Endothelial cell (in vitro differentiated cells): Measurements from ENCODE around the gene RBM15. TPM values are rescaled to one million over a fixed set of nuclear protein-coding genes. Genes with fewer than 3 reads are reported as not detected.

Source experiments
- DNase-seq: peaks from one replicate; pipeline ENCODE4 v3.0.0; 2021; ENCODE audit warnings: low spot score
- H3K27ac Mint-ChIP-seq: one replicate; pipeline ENCODE4 v1.8.0; 2021; ENCODE audit warnings: mixed read lengths, inconsistent platforms; ENCODE audit not compliant: unreplicated experiment
- H3K27me3 Mint-ChIP-seq: one replicate; pipeline ENCODE4 v1.8.0; 2021; ENCODE audit warnings: mild to moderate bottlenecking, moderate library complexity, mixed read lengths, inconsistent platforms; ENCODE audit not compliant: unreplicated experiment
- H3K36me3 Mint-ChIP-seq: one replicate; pipeline ENCODE4 v1.8.0; 2021; ENCODE audit warnings: mild to moderate bottlenecking, low read depth, mixed read lengths, inconsistent platforms; ENCODE audit not compliant: unreplicated experiment
- H3K4me1 Mint-ChIP-seq: one replicate; pipeline ENCODE4 v1.8.0; 2021; ENCODE audit warnings: mild to moderate bottlenecking, mixed read lengths, inconsistent platforms; ENCODE audit not compliant: unreplicated experiment
- H3K4me3 Mint-ChIP-seq: one replicate; pipeline ENCODE4 v1.8.0; 2021; ENCODE audit warnings: mild to moderate bottlenecking, mixed read lengths, inconsistent platforms; ENCODE audit not compliant: unreplicated experiment
- H3K9me3 Mint-ChIP-seq: one replicate; pipeline ENCODE4 v1.8.0; 2021; ENCODE audit warnings: mixed read lengths, inconsistent platforms; ENCODE audit not compliant: unreplicated experiment
- total RNA-seq: library from RNA; stranded (reverse); fragmentation: NEBNext Ultra II Directional; extraction: Animal tissue kit (Norgen Biotek cat#: 25700); gene quantifications from one replicate; pipeline ENCODE4 v1.2.1, GENCODE V29; 2021; ENCODE audit not compliant: unreplicated experiment
- TF ChIP-seq, protein P1 (sequence below): fragments of 200-600 bp; sonication (generic); IDR thresholded peaks from one replicate; pipeline ENCODE4 v1.5.0; 2021; ENCODE audit warnings: antibody characterized with exemption; ENCODE audit not compliant: unreplicated experiment

Gene RBM15
- total RNA-seq, 1 donor from 2014 or later, result 27.6 TPM

GRCh38 chr1:110294308-110294707 is 44.9 kb upstream of the RBM15 start:
- no peaks in the 10 kb centered on the region for H3K36me3 Mint-ChIP-seq
- no peak overlapping the region for H3K27ac Mint-ChIP-seq
- H3K4me3 Mint-ChIP-seq, result no peak overlapping the region
- H3K4me1 Mint-ChIP-seq, result peaks cover 27% of the 10 kb centered on the region
- TF ChIP-seq, protein P1, sequence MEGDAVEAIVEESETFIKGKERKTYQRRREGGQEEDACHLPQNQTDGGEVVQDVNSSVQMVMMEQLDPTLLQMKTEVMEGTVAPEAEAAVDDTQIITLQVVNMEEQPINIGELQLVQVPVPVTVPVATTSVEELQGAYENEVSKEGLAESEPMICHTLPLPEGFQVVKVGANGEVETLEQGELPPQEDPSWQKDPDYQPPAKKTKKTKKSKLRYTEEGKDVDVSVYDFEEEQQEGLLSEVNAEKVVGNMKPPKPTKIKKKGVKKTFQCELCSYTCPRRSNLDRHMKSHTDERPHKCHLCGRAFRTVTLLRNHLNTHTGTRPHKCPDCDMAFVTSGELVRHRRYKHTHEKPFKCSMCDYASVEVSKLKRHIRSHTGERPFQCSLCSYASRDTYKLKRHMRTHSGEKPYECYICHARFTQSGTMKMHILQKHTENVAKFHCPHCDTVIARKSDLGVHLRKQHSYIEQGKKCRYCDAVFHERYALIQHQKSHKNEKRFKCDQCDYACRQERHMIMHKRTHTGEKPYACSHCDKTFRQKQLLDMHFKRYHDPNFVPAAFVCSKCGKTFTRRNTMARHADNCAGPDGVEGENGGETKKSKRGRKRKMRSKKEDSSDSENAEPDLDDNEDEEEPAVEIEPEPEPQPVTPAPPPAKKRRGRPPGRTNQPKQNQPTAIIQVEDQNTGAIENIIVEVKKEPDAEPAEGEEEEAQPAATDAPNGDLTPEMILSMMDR, result no peak
- H3K9me3 Mint-ChIP-seq, result no peaks in the 10 kb centered on the region
- peaks cover 2% of the 10 kb centered on the region for H3K27me3 Mint-ChIP-seq
- no peak for DNase-seq

DNA sequence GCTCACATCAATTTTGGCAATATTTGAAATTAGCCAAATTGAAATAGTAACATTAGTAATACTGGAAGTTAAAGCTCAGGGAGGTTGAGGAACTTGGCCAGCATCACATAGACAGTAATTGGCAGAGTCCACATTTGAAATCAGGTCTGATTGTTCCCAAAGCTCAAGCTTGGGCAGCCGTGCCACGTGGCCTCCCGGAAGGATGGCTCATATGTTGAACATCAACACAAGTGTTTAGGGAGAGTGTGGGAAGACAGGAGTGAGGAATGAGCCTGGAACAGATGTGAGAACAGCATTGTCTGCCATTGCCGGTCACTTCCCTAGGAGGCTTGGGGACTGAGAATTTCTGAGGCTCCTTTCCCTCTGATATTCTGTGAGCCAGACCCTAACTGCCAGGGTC is 40.2 kb upstream of the RBM15 start:
- peaks cover 5% of the 10 kb centered on the region for H3K36me3 Mint-ChIP-seq
- H3K27ac Mint-ChIP-seq, result no peak overlapping the region
- TF ChIP-seq, protein P1, result no peak
- no peak overlapping the region for H3K4me3 Mint-ChIP-seq
- peaks cover 9% of the 10 kb centered on the region for H3K4me1 Mint-ChIP-seq
- no peak for DNase-seq
- peaks cover 5% of the 10 kb centered on the region for H3K27me3 Mint-ChIP-seq
- no peaks in the 10 kb centered on the region for H3K9me3 Mint-ChIP-seq

DNA sequence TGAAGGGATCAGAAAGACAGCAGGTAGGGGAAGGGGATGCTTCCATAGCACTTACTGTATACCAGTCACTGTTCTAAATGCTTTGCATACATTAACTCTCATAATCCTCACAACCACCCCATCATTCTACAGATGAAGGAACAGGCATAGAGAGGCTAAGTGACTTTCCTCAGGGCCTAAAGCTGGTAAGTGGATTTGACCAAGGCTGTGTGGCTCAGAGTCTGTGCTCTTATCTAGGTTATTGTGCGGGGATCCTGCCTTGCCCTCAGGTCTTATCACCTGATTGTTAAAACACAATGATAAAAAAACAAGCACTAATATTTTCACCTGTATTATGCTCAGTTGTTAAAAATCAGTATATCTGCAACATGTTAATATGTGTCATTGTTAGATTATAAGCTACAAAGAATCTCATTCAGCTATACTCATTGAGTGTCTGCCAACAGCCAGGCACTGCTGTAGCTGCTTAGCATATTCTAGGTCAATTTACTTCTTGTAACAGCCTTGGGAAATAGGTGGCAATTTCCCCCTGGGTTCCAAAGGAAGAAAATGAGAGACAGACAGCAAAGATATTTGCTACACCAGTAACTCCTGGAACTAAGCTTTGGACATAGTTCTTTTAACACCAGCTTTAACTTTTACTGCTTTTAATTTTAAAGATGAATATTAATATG is 38.6 kb upstream of the RBM15 start:
- Mint-ChIP-seq H3K4me1 (peaks cover 9% of the 10 kb centered on the region), H3K27ac (no peak overlapping the region), H3K36me3 (peaks cover 5% of the 10 kb centered on the region), H3K27me3 (peaks cover 5% of the 10 kb centered on the region), H3K4me3 (no peak overlapping the region), H3K9me3 (no peaks in the 10 kb centered on the region)
- TF ChIP-seq, protein P1, result no peak
- no peak for DNase-seq

DNA sequence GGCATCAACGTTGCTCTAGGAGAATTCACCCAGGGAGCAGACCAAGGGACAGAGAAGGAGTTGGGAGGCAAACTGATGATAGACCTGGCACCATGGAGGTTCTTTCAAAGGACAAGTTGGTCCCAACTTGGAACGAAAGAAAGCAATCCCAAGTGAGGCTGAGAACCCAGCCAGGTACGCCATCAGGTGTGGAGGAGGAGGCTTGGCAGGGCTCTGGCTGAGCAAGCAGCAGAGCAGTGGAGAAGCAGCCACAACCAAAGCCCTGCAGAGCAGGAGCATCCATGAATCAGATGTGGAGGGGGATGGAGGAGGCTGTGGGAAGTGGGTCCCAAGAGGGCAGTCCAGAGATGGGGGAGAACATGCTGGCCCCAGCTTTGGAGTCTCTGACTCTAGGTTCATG is 36.3 kb upstream of the RBM15 start:
- Mint-ChIP-seq H3K9me3 (no peaks in the 10 kb centered on the region), H3K27ac (no peak overlapping the region), H3K4me1 (peaks cover 4% of the 10 kb centered on the region), H3K27me3 (peaks cover 8% of the 10 kb centered on the region), H3K36me3 (peaks cover 5% of the 10 kb centered on the region), H3K4me3 (no peak overlapping the region)
- TF ChIP-seq, protein P1, result no peak
- DNase-seq, result no peak

- H3K27me3 Mint-ChIP-seq, result peaks cover 11% of the 10 kb centered on the region
- peaks cover 10% of the 10 kb centered on the region for H3K4me1 Mint-ChIP-seq
- H3K9me3 Mint-ChIP-seq, result no peaks in the 10 kb centered on the region
- H3K4me3 Mint-ChIP-seq, result no peak overlapping the region
- DNase-seq, result no peak
- TF ChIP-seq, protein P1, result no peak
- peaks cover 5% of the 10 kb centered on the region for H3K36me3 Mint-ChIP-seq
- no peak overlapping the region for H3K27ac Mint-ChIP-seq
Measured at GRCh38 chr1:110305900-110306420, 33.2 kb upstream of the RBM15 start.
